ENCODE measurements around the gene FOCAD. TPM values are rescaled to one million over a fixed set of nuclear protein-coding genes. Genes with fewer than 3 reads are reported as not detected.

FOCAD gene
- total RNA-seq, 1 donor from 2014 or later, result 146 TPM

- no peak overlapping the region for H2AFZ ChIP-seq (replicated peaks)
- H3K36me3 Mint-ChIP-seq, result peaks cover 5% of the 10 kb centered on the region
- H3K27ac Mint-ChIP-seq, result no peak overlapping the region
- DNase-seq (ENCODE audit: low spot score), result no peak
- H3K27me3 ChIP-seq, result no peaks in the 10 kb centered on the region
- H3K4me3 Mint-ChIP-seq, result no peak overlapping the region
- no peak overlapping the region for H3K27ac ChIP-seq
- no peaks in the 10 kb centered on the region for H3K36me3 ChIP-seq
- no peak overlapping the region for H3K4me3 ChIP-seq
- no peaks in the 10 kb centered on the region for H3K27me3 Mint-ChIP-seq (ENCODE audit: insufficient read depth, low read depth)
- peaks cover 16% of the 10 kb centered on the region for H3K4me1 Mint-ChIP-seq
- H3K9ac ChIP-seq, result no peak overlapping the region
- no peaks in the 10 kb centered on the region for H3K79me2 ChIP-seq (ENCODE audit: low read depth)
- no peak for TF ChIP-seq EZH2phosphoT487 (IDR thresholded peaks at IDR 0.05)
- no peak for TF ChIP-seq EZH2 (IDR thresholded peaks at IDR 0.05)
- TF ChIP-seq CTCF (IDR thresholded peaks at IDR 0.05), result no peak
- H3K9me3 ChIP-seq (ENCODE audit: low read depth), result no peaks in the 10 kb centered on the region
- H3K9me3 Mint-ChIP-seq, result no peaks in the 10 kb centered on the region
- no peaks in the 10 kb centered on the region for H3F3A ChIP-seq (ENCODE audit: low read depth)
- no peaks in the 10 kb centered on the region for H4K20me1 ChIP-seq (ENCODE audit: low read depth)
- H3K4me1 ChIP-seq, result no peaks in the 10 kb centered on the region
- no peak overlapping the region for H3K4me2 ChIP-seq
Observed at GRCh38 chr9:20805766-20806165, 121.7 kb downstream of the FOCAD start.

GRCh38 chr9:20808002-20808401 lies 123.9 kb downstream of the FOCAD start:
- no peaks in the 10 kb centered on the region for H3K27me3 Mint-ChIP-seq (ENCODE audit: insufficient read depth, low read depth)
- TF ChIP-seq CTCF (IDR thresholded peaks at IDR 0.05), result no peak
- no peak for TF ChIP-seq EZH2 (IDR thresholded peaks at IDR 0.05)
- H3K36me3 Mint-ChIP-seq, result peaks cover 1% of the 10 kb centered on the region
- no peak overlapping the region for H3K27ac Mint-ChIP-seq
- no peaks in the 10 kb centered on the region for H3K9me3 Mint-ChIP-seq
- Histone ChIP-seq H3K4me2 (no peak overlapping the region), H3K36me3 (no peaks in the 10 kb centered on the region), H3K27me3 (no peaks in the 10 kb centered on the region), H3K9ac (no peak overlapping the region), H2AFZ (replicated peaks) (no peak overlapping the region), H3K27ac (no peak overlapping the region), H3K9me3 (ENCODE audit: low read depth) (no peaks in the 10 kb centered on the region), H3K4me3 (no peak overlapping the region), H4K20me1 (ENCODE audit: low read depth) (no peaks in the 10 kb centered on the region), H3K79me2 (ENCODE audit: low read depth) (no peaks in the 10 kb centered on the region), H3K4me1 (no peaks in the 10 kb centered on the region), H3F3A (ENCODE audit: low read depth) (no peaks in the 10 kb centered on the region)
- peaks cover 16% of the 10 kb centered on the region for H3K4me1 Mint-ChIP-seq
- DNase-seq (ENCODE audit: low spot score), result no peak
- no peak overlapping the region for H3K4me3 Mint-ChIP-seq

GRCh38 chr9:20811872-20812271 lies 127.8 kb downstream of the FOCAD start:
- no peaks in the 10 kb centered on the region for H3K4me1 Mint-ChIP-seq

More at GRCh38 chr9:20811872-20812271, 127.8 kb downstream of the FOCAD start:
- Histone ChIP-seq H3K4me2 (no peak overlapping the region), H3K27ac (no peak overlapping the region), H4K20me1 (ENCODE audit: low read depth) (no peaks in the 10 kb centered on the region), H3K4me3 (no peak overlapping the region), H3K79me2 (ENCODE audit: low read depth) (no peaks in the 10 kb centered on the region), H3K9me3 (ENCODE audit: low read depth) (no peaks in the 10 kb centered on the region), H3K27me3 (no peaks in the 10 kb centered on the region), H3K36me3 (no peaks in the 10 kb centered on the region), H2AFZ (replicated peaks) (no peak overlapping the region), H3K4me1 (no peaks in the 10 kb centered on the region), H3K9ac (no peak overlapping the region), H3F3A (ENCODE audit: low read depth) (no peaks in the 10 kb centered on the region)
- Mint-ChIP-seq H3K4me3 (no peak overlapping the region), H3K36me3 (peaks cover 1% of the 10 kb centered on the region), H3K9me3 (no peaks in the 10 kb centered on the region), H3K27me3 (ENCODE audit: insufficient read depth, low read depth) (no peaks in the 10 kb centered on the region), H3K27ac (no peak overlapping the region)
- DNase-seq (ENCODE audit: low spot score), result no peak
- no peak for TF ChIP-seq CTCF (IDR thresholded peaks at IDR 0.05)
- no peak for TF ChIP-seq EZH2phosphoT487 (IDR thresholded peaks at IDR 0.05)
- TF ChIP-seq EZH2 (IDR thresholded peaks at IDR 0.05), result no peak

All from neural progenitor cell (in vitro differentiated cells).